BE2C (cell line): ENCODE results near the gene STEAP2.

Source experiments
- DNase-seq: peaks from one replicate; pipeline ENCODE4 v3.0.0-alpha.2; 2020
- H3K27me3 ChIP-seq: fragments of 250-450 bp; sonication (Bioruptor Pico); 2 replicates; pipeline ENCODE4 v1.5.1; 2020; ENCODE audit warnings: mild to moderate bottlenecking
- H3K36me3 ChIP-seq: fragments of 250-450 bp; sonication (Bioruptor Pico); 2 replicates; pipeline ENCODE4 v1.5.1; 2020; ENCODE audit warnings: mild to moderate bottlenecking
- H3K4me1 ChIP-seq: fragments of 250-450 bp; sonication (Bioruptor Pico); 2 replicates; pipeline ENCODE4 v1.5.1; 2020
- H3K4me3 ChIP-seq: 2 replicates; pipeline ENCODE4 v1.5.1; 2011; ENCODE audit warnings: low read depth, low read length
- H3K9me3 ChIP-seq: fragments of 250-450 bp; sonication (Bioruptor Pico); 2 replicates; pipeline ENCODE4 v1.5.1; 2020
- CTCF ChIP-seq: IDR thresholded peaks from 2 replicates; pipeline ENCODE4 v1.5.1; 2012; ENCODE audit warnings: mild to moderate bottlenecking, low read depth, low read length

Gene STEAP2

GRCh38 chr7:90232430-90232829 lies 20.9 kb downstream of the STEAP2 start:
- Histone ChIP-seq H3K4me1 (no peaks in the 10 kb centered on the region), H3K36me3 (no peaks in the 10 kb centered on the region), H3K9me3 (no peaks in the 10 kb centered on the region), H3K27me3 (no peaks in the 10 kb centered on the region; the same call in none of the 2 replicates), H3K4me3 (no peak overlapping the region)
- no peak for DNase-seq
- no peak for TF ChIP-seq CTCF

GRCh38 chr7:90233569-90233968 lies 22.0 kb downstream of the STEAP2 start:
- no peak for DNase-seq
- no peaks in the 10 kb centered on the region for H3K36me3 ChIP-seq
- no peaks in the 10 kb centered on the region for H3K4me1 ChIP-seq
- no peak overlapping the region for H3K4me3 ChIP-seq
- no peak for TF ChIP-seq CTCF
- H3K9me3 ChIP-seq = no peaks in the 10 kb centered on the region
- H3K27me3 ChIP-seq = no peaks in the 10 kb centered on the region; the same call in none of the 2 replicates

GRCh38 chr7:90236721-90237289 lies 25.3 kb downstream of the STEAP2 start:
- Histone ChIP-seq H3K36me3 (no peaks in the 10 kb centered on the region), H3K4me3 (no peak overlapping the region), H3K4me1 (no peaks in the 10 kb centered on the region), H3K9me3 (no peaks in the 10 kb centered on the region), H3K27me3 (no peaks in the 10 kb centered on the region; the same call in none of the 2 replicates)
- no peak for TF ChIP-seq CTCF
- no peak for DNase-seq

- H3K4me3 ChIP-seq = no peak overlapping the region
- TF ChIP-seq CTCF = no peak
- no peaks in the 10 kb centered on the region; the same call in 1 of the 2 replicates for H3K27me3 ChIP-seq
- no peaks in the 10 kb centered on the region for H3K36me3 ChIP-seq
- H3K4me1 ChIP-seq = no peaks in the 10 kb centered on the region
- no peaks in the 10 kb centered on the region for H3K9me3 ChIP-seq
- no peak for DNase-seq
These were observed 26.5 kb downstream of the STEAP2 start for GRCh38 chr7:90238022-90238421.

GRCh38 chr7:90238583-90238982 lies 27.0 kb downstream of the STEAP2 start:
- H3K36me3 ChIP-seq = no peaks in the 10 kb centered on the region
- no peak for TF ChIP-seq CTCF
- DNase-seq = no peak
- no peak overlapping the region for H3K4me3 ChIP-seq
- H3K4me1 ChIP-seq = no peaks in the 10 kb centered on the region
- no peaks in the 10 kb centered on the region for H3K9me3 ChIP-seq
- no peaks in the 10 kb centered on the region; the same call in 1 of the 2 replicates for H3K27me3 ChIP-seq

GRCh38 chr7:90239050-90239449 lies 27.5 kb downstream of the STEAP2 start:
- H3K9me3 ChIP-seq = no peaks in the 10 kb centered on the region
- no peaks in the 10 kb centered on the region; the same call in 1 of the 2 replicates for H3K27me3 ChIP-seq
- TF ChIP-seq CTCF = no peak
- H3K4me1 ChIP-seq = no peaks in the 10 kb centered on the region
- no peak overlapping the region; the same call in 1 of the 2 replicates for H3K4me3 ChIP-seq
- H3K36me3 ChIP-seq = no peaks in the 10 kb centered on the region
- DNase-seq = no peak
